HEK293T (cell line): ENCODE results near the gene CCDC24.

ENCODE experiments used
- CTCF ChIA-PET: fragments of 350-600 bp; formaldehyde crosslinking; extraction: SDS; loops from one replicate; lab custom pipeline; 2021; ENCODE audit warnings: antibody characterized with exemption, inconsistent platforms; lab: Yijun Ruan, JAX
- POLR2A ChIA-PET: fragments of 350-600 bp; formaldehyde crosslinking; extraction: SDS; loops from one replicate; lab custom pipeline; 2020; ENCODE audit warnings: antibody characterized with exemption, inconsistent platforms; lab: Yijun Ruan, JAX
- DNase-seq: peaks from one replicate; pipeline ENCODE4 v3.0.0; 2012; ENCODE audit warnings: mixed read lengths; ENCODE audit errors: extremely low spot score
- ARNT ChIP-seq: fragments of 450-650 bp; IDR thresholded peaks from 2 replicates; pipeline ENCODE4 v1.6.1; 2017; ENCODE audit warnings: mild to moderate bottlenecking
- BHLHE40 ChIP-seq: fragments of 450-650 bp; IDR thresholded peaks from 2 replicates; pipeline ENCODE4 v1.6.1; 2016; ENCODE audit warnings: mild to moderate bottlenecking, moderate library complexity, borderline replicate concordance
- CTBP1 ChIP-seq: fragments of 450-650 bp; IDR thresholded peaks from 2 replicates; pipeline ENCODE4 v1.6.1; 2016; ENCODE audit warnings: borderline replicate concordance
- ELF4 ChIP-seq: fragments of 450-650 bp; IDR thresholded peaks from 2 replicates; pipeline ENCODE4 v1.6.1; 2017; ENCODE audit warnings: antibody characterized with exemption
- FOXA1 ChIP-seq: fragments of 450-650 bp; IDR thresholded peaks from 2 replicates; pipeline ENCODE4 v1.6.1; 2016; ENCODE audit warnings: mild to moderate bottlenecking
- FOXK2 ChIP-seq: fragments of 450-650 bp; IDR thresholded peaks from 2 replicates; pipeline ENCODE4 v1.6.1; 2016; ENCODE audit warnings: mild to moderate bottlenecking
- FOXM1 ChIP-seq: fragments of 450-650 bp; IDR thresholded peaks from 2 replicates; pipeline ENCODE4 v1.6.1; 2017; ENCODE audit warnings: mild to moderate bottlenecking, borderline replicate concordance
- HDGF ChIP-seq: fragments of 450-650 bp; IDR thresholded peaks from 2 replicates; pipeline ENCODE4 v1.6.1; 2017; ENCODE audit warnings: antibody characterized with exemption, borderline replicate concordance
- L3MBTL2 ChIP-seq: fragments of 450-650 bp; conservative IDR thresholded peaks from 2 replicates; pipeline ENCODE4 v1.6.1; 2016; ENCODE audit warnings: mild to moderate bottlenecking
- LEF1 ChIP-seq: fragments of 450-650 bp; IDR thresholded peaks from 2 replicates; pipeline ENCODE4 v1.6.1; 2017; ENCODE audit warnings: mild to moderate bottlenecking, borderline replicate concordance
- NFRKB ChIP-seq: fragments of 450-650 bp; IDR thresholded peaks from 2 replicates; pipeline ENCODE4 v1.6.1; 2016; ENCODE audit warnings: mild to moderate bottlenecking, moderate library complexity
- PKNOX1 ChIP-seq: fragments of 450-650 bp; IDR thresholded peaks from 2 replicates; pipeline ENCODE4 v1.6.1; 2016
- SP1 ChIP-seq: fragments of 450-650 bp; IDR thresholded peaks from 2 replicates; pipeline ENCODE4 v1.6.1; 2017
- SUZ12 ChIP-seq: fragments of 450-650 bp; IDR thresholded peaks from 2 replicates; pipeline ENCODE4 v1.6.1; 2016; ENCODE audit warnings: mild to moderate bottlenecking
- TARDBP ChIP-seq: fragments of 450-650 bp; IDR thresholded peaks from 2 replicates; pipeline ENCODE4 v1.6.1; 2016
- ZNF384 ChIP-seq: fragments of 450-650 bp; IDR thresholded peaks from 2 replicates; pipeline ENCODE4 v1.6.1; 2016

The CCDC24 gene

GRCh38 chr1:44012404-44012803 is 21.0 kb downstream of the CCDC24 start:
- TF ChIP-seq FOXM1 (no peak), ELF4 (no peak), LEF1 (no peak), TARDBP (no peak), PKNOX1 (no peak), NFRKB (no peak), CTBP1 (no peak), SUZ12 (no peak), FOXK2 (no peak), L3MBTL2 (no peak), SP1 (no peak), HDGF (no peak), ZNF384 (no peak), FOXA1 (no peak), BHLHE40 (no peak), ARNT (no peak)
- CTCF ChIA-PET = no interaction called here
- POLR2A ChIA-PET = no interaction called here
- no peak for DNase-seq

GRCh38 chr1:44012941-44013609 is 21.7 kb downstream of the CCDC24 start:
- DNase-seq = no peak
- ChIA-PET POLR2A (interaction anchor here (1.2 kb wide), 1 partner anchor 18 kb away, joined by 4 read pairs; the partner anchor contains the start of gene SLC6A9), CTCF (interaction anchor here (0.8 kb wide), 1 partner anchor 35 kb away, joined by 5 read pairs; no protein-coding TSS in a partner anchor)

GRCh38 chr1:44013949-44014348 is 22.6 kb downstream of the CCDC24 start:
- ChIA-PET POLR2A (interaction anchor here (1.2 to 1.3 kb wide), 2 partner anchors 18 to 23 kb away, joined by 3 to 4 read pairs; partner anchors contain the start of gene SLC6A9), CTCF (interaction anchor here (0.8 to 1.7 kb wide), 2 partner anchors 19 to 34 kb away, joined by 5 read pairs; no protein-coding TSS in a partner anchor)
- no peak for DNase-seq
- TF ChIP-seq PKNOX1 (no peak), ELF4 (no peak)

More at GRCh38 chr1:44012941-44013609, 21.7 kb downstream of the CCDC24 start:
- no peak for TF ChIP-seq FOXK2
- no peak for TF ChIP-seq SUZ12
- TF ChIP-seq ZNF384 = no peak
- no peak for TF ChIP-seq BHLHE40
- no peak for TF ChIP-seq CTBP1
- no peak for TF ChIP-seq ELF4
- no peak for TF ChIP-seq LEF1
- TF ChIP-seq FOXM1 = no peak
- no peak for TF ChIP-seq SP1
- no peak for TF ChIP-seq NFRKB

GRCh38 chr1:44014365-44015104 is 23.1 kb downstream of the CCDC24 start:
- TF ChIP-seq TARDBP = no peak
- TF ChIP-seq PKNOX1 = no peak
- no peak for TF ChIP-seq SP1
- TF ChIP-seq ELF4 = no peak
- TF ChIP-seq HDGF = no peak
- no peak for TF ChIP-seq ARNT
- TF ChIP-seq LEF1 = no peak
- TF ChIP-seq FOXK2 = no peak
- no peak for TF ChIP-seq SUZ12
- DNase-seq = no peak
- ChIA-PET CTCF (interaction anchor here (0.6 to 1.7 kb wide), 3 partner anchors 9 to 54 kb away, joined by 3 to 8 read pairs (median 5); no protein-coding TSS in a partner anchor), POLR2A (interaction anchor here (0.7 to 1.3 kb wide), 3 partner anchors 8 to 22 kb away, joined by 3 to 4 read pairs (median 3); partner anchors contain the start of gene SLC6A9)

GRCh38 chr1:44015206-44015605 is 23.8 kb downstream of the CCDC24 start:
- ChIA-PET CTCF (interaction anchor here (1.7 kb wide), 2 partner anchors 10 to 20 kb away, joined by 5 to 8 read pairs; no protein-coding TSS in a partner anchor), POLR2A (interaction anchor here (0.7 to 1.3 kb wide), 2 partner anchors 9 to 21 kb away, joined by 3 read pairs; no protein-coding TSS in a partner anchor)
- DNase-seq = no peak
- TF ChIP-seq LEF1 (no peak), ARNT (no peak), FOXK2 (no peak), NFRKB (no peak), SUZ12 (no peak), FOXM1 (no peak), L3MBTL2 (no peak), ELF4 (no peak), FOXA1 (no peak), CTBP1 (no peak), SP1 (no peak), HDGF (no peak), BHLHE40 (no peak), ZNF384 (no peak)
